ENCODE measurements around the gene AHSP. TPM values are rescaled to one million over a fixed set of nuclear protein-coding genes. Genes with fewer than 3 reads are reported as not detected.
"Not testable (repeated sequence)": the region's sequence is repeated elsewhere in the genome, so short reads cannot be mapped to it uniquely, and the experiment has no call there.

The AHSP gene
- polyA plus RNA-seq, 10 donors: 8.6 to 48.2 (median 14.0) TPM

DNA sequence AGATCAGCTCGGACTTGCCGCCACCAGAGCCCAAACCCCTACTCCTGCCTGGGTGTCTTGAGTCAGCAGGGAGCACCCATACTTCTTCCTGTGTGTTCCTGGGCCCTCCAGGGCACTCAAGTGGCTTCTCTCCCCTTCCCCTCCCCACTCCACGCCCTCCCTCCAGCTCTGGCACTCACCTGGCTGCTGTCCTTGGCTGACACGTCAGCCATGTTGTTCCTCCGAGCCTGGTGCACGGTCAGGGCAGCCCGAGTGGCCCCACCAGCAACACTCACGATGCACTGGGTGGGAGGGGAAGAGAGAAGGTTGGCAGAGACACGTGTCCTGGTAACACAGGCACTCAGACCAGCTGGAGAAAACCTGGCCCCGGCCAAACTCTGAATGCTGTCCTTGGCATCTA lies 31.0 kb upstream of the AHSP start:
- DNase-seq: no peak

GRCh38 chr16:31498493-31498892 lies 29.2 kb upstream of the AHSP start:
- no peak for DNase-seq

DNA sequence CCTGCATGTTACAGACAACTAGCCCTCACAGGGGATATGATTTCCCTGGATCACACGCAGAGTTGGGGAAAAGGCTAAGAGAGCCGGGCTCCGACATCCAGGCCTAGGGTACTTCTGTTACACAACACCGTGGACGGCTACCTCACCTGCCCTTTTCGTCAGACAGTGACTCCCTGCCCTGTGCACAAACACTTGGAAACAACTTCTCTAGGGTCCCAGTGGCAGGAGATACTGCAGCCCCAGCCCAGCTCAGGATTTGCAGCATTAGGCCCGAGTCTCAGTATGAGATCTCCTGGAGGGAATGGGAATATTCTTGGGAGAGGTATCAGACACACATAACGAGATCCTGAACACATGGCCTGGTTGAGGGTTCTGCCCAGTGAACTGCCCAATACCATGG lies 27.8 kb upstream of the AHSP start:
- DNase-seq: no peak

GRCh38 chr16:31501226-31501965 lies 26.3 kb upstream of the AHSP start:
- no peak for DNase-seq

DNA sequence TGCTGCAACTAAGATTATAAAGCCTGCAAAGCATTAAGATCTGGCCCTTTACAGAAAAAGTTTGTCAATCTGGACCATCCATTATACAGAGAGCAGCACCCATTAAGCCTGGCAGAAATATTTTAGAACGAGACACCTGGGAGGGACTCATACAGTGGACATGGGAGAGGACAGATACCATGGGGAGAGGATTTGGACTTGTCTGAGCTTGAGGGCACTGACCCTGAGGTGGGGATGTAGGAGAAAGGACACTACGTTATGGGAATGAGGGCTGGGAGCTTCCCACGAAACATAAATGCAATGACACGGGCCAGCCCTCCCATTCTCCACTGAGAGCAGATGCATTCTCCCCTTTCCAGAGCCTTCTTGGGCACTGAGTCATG lies 25.7 kb upstream of the AHSP start:
- no peak for DNase-seq

GRCh38 chr16:31502981-31503380 lies 24.7 kb upstream of the AHSP start:
- no peak for DNase-seq

- not testable (repeated sequence) for DNase-seq
Observed at GRCh38 chr16:31503555-31503954, 24.1 kb upstream of the AHSP start.

DNA sequence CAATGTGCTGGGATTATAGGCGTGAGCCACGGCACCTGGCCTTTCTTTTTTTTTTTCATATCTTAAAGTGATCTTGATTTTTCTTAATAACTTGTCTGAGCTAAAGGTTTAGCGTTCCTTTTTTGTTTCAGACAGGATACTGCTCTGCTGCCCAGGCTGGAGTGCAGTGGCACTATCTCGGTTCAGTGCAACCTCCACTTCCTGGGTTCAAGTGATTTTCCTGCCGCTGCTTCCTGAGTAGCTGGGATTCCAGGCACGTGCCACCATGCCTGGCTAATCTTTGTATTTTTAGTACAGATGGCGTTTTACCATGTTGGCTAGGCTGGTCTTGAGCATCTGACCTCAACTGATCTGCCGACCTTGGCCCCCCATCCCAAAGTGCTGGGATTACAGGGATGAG lies 23.5 kb upstream of the AHSP start:
- DNase-seq: no peak

DNA sequence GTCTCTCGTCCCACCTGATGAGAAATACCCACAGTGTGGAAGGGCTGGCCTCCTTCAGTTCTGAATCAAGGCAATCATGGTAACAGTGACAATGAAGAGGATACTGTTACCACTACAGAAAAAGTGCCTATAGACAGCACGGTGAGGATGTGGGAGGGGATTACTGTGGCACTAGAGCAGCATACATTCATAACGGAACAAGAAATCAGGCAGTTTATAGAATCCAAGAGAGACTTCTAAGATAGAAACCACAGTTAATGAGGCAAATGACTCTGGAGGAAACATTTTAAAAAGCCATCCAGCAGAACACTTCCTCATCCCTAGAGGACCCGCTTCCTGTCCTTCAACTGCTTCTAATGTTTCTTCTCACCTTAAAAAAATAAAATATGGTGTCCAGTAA lies 22.2 kb upstream of the AHSP start:
- no peak for DNase-seq

GRCh38 chr16:31507617-31507928 lies 20.1 kb upstream of the AHSP start:
- DNase-seq: no peak

- peak; percentile 90 to 98 (median 93) for DNase-seq
Observed at GRCh38 chr16:31507929-31508705, 19.6 kb upstream of the AHSP start, which contains the start of gene RUSF1. Gene RUSF1, minus strand, starts transcription at chr16:31508391. Its CDS starts 18 bp downstream, at chr16:31508373.

DNA sequence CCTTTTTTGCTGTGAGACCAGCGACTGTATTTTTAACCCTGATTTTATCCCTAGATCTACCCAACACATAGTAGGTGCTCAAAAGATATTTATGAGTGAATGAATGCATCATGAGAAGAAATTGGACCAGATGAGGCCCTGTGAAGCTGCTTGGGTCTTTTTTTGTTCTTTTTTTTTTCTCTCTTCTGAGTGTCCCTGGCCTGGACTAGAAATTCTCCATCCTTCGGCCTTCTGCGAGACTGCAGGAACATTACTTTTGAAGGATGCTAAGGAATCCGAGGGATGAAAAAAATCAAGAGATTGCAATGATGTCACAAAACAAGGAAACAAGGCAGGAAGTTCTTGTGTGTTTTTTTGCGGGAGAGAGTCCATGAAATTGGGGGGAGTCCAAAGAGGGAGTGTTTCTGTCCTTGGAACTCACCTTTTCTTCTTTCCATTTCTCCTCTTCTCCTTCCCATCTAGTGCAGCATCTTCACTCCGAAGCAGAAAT lies 18.9 kb upstream of the AHSP start:
- peak in 2 of 3 donors; percentile 41 to 59 for DNase-seq

DNA sequence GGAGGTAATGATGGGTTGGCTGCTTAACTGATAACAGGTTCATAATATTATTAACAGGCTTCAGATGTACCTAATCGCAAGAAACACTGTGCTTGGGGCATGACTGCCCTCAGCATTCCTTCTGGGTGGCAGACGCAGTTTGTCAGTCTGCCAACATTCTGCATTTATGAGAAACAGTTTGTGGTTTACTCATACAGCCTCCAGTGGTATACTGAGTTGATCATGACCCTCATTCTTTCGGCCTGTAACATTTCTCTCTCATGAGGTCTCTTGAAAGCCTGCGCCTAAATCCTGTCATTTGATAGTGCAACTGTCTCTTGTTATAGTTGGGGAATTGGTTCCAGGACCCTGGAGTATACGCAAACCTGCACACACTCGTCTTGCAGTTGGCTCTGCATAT lies 14.6 kb upstream of the AHSP start:
- no peak for DNase-seq

DNA sequence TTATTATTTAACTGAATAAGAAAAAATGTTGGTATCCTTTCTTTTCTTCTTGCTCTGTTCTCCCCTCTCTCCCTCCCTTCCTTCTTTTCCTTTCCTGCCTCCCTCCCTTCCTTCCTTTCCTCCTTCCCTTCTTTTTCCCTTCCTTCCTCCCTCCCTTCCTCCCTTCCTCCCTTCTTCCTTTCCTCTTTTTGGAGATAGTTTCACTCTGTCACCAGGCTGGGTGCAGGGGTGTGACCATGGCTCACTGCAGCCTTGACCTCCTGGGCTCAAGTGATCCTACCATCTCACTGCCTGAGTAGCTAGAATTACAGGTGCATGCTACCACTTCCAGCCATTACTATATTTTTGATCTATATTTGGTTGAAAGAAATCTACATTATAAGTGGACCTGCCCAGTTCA lies 13.8 kb upstream of the AHSP start:
- no peak for DNase-seq

DNA sequence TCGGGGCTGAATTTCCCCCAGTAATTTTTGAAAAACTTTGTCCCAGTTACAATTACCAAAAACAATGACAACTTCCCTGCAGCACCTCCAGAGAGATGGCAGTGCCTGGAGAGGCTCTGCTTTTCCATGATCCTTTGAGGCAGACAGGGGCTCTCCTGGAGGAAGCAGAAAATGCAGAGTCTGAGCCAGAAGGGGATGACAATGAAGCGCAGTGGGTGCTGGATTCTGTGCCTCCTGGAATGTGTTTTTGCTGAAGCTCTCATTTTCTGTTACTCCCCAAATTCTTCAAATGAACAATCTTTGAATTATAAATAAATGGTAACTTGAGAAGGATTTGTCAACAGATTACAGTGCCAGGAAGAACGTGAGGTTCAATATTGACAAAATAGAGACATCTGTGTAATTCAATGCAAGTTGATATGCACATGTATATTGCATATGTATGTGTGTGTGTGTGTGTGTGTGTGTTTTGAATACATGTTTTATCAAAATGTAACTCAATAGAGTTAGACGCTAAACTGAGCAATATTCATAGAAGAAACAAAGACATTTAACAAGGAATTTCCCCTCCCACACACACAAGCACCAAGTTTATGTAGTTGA lies 9.8 kb upstream of the AHSP start:
- DNase-seq: no peak

GRCh38 chr16:31519759-31520431 lies 7.8 kb upstream of the AHSP start:
- DNase-seq: no peak

DNA sequence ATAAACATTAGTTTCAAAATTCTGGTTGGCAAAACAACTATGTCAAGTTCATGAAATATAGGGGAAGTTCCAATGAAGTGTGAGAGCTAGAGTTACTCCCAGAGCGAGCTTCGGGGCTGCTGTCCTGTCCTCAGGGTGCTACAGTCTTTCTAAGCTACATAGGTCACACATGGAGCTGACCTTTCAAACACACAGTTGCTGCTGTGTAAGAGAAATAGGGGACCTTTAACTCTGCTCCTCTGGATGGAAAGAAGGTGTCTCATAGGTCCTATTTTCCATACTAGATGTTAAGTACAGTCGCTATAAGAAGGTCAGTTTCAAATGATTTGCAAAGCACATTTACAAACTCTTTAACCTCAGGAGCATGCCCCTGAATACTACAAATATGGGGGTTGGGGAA lies 6.3 kb upstream of the AHSP start:
- no peak for DNase-seq

- DNase-seq: no peak
Observed at GRCh38 chr16:31522071-31522470, 5.6 kb upstream of the AHSP start.

DNA sequence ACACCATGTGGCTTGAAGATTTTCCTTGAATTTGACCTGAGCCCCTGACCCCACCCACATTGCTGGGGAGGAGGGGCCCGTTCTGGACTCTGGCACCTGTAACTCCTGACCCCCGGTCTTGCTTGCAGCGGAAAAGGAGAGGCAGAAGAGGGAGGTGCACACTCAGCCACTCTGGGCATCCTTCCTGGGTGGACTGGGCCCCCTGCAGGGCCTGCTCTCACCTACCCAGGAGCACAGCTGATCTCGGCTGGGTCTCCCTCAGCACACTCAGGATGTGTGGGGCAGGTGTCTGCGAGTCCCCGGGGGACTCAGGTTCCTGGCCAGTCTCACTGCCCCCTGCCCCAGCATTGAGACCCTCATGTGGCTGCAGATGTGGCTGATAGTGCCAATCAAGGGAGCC lies 3.9 kb upstream of the AHSP start:
- DNase-seq: not testable (repeated sequence)

GRCh38 chr16:31525113-31525512 lies 2.6 kb upstream of the AHSP start:
- no peak for DNase-seq

GRCh38 chr16:31528523-31529107 lies 915 bp downstream of the AHSP start:
- peak in 1 of 3 donors; percentile 19 for DNase-seq

All from muscle of back (tissue), 11 donors.